ENCODE data around the gene TRAPPC2L. TPM values are rescaled to one million over a fixed set of nuclear protein-coding genes. Genes with fewer than 3 reads are reported as not detected.

The TRAPPC2L gene, protein sequence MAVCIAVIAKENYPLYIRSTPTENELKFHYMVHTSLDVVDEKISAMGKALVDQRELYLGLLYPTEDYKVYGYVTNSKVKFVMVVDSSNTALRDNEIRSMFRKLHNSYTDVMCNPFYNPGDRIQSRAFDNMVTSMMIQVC
- 42.3 TPM for total RNA-seq

DNA sequence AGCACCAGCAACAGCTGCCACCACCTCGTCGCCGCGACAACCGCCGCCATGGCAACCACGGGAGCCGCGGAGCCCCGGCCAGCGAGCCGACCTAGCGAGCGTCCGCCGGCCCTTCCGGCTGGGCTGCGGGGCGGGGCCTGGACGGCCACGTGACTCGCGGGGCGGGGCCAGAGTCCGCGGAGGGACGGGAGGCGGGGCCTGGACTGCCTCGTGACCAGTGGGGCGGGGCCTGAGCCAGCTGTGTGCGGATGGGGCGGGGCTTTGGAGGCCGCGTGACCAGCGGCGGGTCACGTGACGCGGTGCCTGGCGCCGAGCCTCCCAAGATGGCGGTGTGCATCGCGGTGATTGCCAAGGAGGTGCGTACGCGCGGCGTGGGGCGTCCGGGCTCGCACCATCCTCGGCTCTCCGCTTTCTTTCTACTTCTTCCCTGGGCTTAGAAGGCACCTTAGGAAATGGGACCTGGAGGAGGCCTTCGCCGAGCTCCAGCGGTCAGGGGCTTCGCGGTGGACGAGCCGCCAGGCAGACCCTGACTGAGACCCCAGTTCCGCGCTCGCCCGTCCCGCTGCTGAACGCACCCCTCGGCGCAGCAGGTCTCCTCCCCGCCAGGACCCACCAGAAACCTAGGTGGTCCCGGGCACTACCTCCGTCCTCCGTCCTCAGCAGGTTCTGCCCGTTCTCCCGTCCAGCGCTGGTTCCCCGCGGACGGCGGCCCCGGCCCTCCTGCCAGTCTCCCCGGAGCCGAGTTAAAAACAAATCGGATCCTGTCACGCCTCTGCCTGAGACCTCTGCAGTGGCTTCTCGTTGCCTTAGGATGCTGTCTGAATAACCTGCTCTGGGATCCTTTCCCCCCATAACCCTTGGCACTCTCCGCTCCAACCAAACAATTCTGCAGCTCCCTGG lies at the start of gene TRAPPC2L, which contains the start of gene GALNS:
Gene TRAPPC2L (plus strand): TSS at position 300 of the 900 bp plus-strand sequence. CDS start 24 bp downstream, at position 324.
Gene GALNS (minus strand): TSS at position 120 of the 900 bp plus-strand sequence. CDS start 70 bp downstream, at position 50.
- DNase-seq (ENCODE audit: low read depth in 2 of 3, low spot score in 2 of 3): peak; percentile 92 to 95 (median 93)

DNA sequence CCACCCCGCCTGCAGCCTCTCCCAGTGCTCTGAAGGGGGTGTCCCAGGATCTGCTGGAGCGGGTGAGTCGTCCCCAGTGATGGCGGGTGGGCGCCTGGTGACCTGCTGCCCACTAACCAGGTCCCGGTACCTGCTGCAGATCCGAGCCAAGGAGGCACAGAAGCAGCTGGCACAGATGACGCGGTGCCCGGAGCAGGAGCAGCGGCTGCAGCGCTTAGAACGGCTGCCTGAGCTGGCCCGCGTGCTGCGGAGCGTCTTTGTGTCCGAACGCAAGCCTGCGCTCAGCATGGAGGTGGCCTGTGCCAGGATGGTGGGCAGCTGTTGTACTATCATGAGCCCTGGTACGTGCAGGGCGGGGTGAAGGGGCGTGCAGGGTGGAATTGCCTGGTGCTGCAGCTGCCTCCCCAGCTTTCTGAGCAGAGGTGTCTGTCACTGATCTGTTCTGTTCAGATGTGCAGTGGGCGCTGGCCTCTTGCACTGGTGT lies 49.7 kb upstream of the TRAPPC2L start:
- no peak for DNase-seq (ENCODE audit: low read depth in 2 of 3, low spot score in 2 of 3)

DNA sequence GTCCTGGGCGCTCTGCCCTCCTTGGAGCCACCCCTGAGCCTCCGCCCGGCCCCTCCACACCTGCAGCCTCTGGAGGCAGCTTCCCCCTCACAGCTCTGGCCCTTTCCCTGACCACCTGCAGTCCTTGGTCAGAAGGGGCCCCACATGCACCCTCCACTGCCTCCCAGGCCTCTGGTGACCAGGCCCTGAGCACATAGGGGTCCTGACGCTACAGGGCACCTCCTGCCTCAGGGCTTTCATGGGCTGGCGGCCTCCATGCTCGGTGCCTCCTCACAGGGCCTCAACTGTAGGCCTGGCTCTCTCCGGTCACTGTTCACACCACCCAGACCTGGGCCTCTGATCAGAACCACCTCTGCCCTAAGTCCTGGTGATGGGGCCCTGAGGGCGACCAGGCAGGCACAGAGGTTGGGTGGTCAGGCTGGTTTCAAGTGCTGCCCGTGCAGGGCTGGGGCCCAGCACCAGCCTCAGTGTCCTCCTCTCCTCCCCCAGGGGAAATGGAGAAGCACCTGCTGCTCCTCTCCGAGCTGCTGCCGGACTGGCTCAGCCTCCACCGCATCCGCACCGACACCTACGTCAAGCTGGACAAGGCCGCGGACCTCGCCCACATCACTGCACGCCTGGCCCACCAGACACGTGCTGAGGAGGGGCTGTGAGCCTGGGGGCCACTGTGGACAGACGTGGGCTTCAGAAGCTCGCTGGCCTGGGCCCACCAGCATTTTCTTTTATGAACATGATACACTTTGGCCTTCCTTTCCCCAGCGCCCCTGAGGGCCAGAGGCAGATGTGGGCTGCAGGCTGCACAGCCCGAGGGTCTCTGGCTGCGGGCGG lies 49.1 kb upstream of the TRAPPC2L start:
- no peak for DNase-seq (ENCODE audit: low read depth in 2 of 3, low spot score in 2 of 3)

- DNase-seq (ENCODE audit: low read depth in 2 of 3, low spot score in 2 of 3): no peak
These were observed 47.8 kb upstream of the TRAPPC2L start for GRCh38 chr16:88809068-88809675.

DNA sequence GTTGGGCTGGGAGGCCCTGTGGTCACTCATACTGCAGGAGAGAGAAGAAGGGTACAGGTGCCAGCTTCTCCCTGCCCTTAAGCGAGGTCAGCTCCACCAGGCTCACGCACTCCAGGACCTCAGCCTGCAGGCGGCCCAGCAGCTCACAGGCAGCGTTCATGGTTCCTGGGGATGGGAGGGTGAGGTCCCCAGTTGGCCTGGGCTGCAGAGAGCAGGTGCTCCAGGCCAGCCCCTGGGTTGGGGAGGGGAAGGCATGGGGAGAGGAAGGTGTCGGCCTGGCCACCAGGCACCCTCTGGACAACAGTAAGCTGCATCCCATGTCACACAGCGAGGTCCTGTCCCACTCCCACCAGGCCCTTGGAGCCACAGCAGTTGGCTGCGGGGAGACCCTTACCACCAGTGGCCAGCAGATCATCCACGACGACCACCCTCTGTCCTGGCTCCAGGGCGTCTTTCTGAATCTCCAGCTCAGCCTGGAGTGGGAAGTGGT lies 47.2 kb upstream of the TRAPPC2L start:
- DNase-seq (ENCODE audit: low read depth in 2 of 3, low spot score in 2 of 3): no peak

GRCh38 chr16:88810166-88810911 lies 46.6 kb upstream of the TRAPPC2L start:
- no peak for DNase-seq (ENCODE audit: low read depth in 2 of 3, low spot score in 2 of 3)

DNA sequence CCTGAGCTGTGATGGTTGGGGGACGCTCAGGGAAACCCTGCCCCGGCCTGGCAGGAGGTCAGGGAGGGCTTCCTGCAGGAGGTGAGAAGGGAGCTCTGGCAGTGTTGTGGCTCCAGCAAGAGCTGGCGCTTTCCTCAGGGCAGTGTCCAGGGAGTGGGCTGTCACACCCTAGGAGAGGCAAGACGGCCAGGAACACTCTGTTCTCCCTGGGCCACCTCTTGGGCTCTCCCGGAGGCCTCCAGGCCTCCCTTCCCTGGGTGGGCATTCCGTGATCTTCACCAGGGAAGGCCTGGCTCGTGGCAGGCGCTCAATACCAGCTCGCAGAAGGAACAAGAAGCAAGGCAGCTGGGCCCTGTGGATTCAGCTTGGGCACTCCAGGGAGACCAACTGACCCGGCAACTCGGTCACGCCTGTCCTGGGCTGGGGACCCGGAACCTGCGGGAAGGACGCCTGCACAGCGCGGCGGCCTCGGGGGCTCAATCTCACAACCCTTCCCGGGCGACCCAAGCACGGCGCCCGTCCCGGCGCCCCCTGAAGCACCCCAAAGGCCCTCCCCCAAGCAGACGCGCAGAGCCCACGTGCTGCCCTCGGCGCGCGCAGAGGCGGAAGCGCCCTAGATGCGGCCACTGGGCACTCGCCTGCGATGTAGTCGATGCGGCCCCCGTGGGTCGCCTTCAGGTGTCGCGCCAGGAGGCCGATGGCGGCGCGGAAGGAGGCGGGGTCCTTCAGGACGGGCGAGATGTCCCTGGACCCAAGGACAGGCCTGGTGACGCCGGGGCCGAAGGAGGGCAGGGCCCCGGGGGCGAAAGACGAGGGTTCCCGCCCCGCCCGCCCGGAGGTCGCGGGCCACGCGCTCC lies 45.8 kb upstream of the TRAPPC2L start:
- peak in 2 of 3 donors; percentile 67 to 80 for DNase-seq (ENCODE audit: low read depth in 2 of 3, low spot score in 2 of 3)

DNA sequence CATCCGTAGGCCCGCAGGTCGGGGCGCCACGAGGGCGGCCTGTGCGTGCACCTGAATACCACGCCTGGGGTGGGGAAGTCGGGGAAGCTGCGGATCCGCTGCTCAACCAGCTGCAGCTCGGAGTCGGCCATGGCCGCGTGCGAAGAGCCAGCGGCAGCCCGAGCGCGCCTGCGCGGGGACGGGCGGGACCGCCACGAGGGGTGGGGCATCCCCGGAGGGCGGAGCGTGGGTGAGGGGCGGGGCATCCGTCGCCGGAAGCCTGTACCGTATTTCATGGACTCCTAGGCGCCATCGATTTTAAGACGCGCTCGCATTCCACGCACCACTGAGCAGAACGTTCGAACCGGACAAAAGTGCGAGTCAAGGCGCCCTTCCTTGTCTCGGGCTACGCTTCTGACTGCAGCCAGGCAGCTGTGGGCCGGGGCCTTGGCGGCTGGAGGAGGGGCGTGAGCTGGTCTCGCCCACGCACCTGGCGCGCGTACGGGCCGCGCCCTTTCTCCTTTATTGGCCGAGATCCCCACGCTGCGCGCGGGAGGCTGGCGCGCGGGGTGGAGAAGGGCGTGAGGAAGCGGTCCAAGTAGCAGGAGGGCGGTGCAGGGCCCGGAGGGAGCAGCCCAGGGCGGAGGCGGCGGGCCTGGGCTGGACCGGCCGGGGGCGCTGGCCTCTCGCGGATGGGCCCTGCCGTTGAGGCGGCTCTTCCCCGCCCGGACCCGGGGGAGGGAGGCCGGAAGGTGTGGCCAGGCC lies 45.0 kb upstream of the TRAPPC2L start, which contains the start of gene APRT:
Gene APRT (minus strand): TSS at position 160 of the 744 bp plus-strand sequence. CDS start 29 bp downstream, at position 131.
- peak; percentile 90 to 93 (median 90) for DNase-seq (ENCODE audit: low read depth in 2 of 3, low spot score in 2 of 3)

GRCh38 chr16:88812513-88813268 lies 44.2 kb upstream of the TRAPPC2L start:
- DNase-seq (ENCODE audit: low read depth in 2 of 3, low spot score in 2 of 3): no peak

DNA sequence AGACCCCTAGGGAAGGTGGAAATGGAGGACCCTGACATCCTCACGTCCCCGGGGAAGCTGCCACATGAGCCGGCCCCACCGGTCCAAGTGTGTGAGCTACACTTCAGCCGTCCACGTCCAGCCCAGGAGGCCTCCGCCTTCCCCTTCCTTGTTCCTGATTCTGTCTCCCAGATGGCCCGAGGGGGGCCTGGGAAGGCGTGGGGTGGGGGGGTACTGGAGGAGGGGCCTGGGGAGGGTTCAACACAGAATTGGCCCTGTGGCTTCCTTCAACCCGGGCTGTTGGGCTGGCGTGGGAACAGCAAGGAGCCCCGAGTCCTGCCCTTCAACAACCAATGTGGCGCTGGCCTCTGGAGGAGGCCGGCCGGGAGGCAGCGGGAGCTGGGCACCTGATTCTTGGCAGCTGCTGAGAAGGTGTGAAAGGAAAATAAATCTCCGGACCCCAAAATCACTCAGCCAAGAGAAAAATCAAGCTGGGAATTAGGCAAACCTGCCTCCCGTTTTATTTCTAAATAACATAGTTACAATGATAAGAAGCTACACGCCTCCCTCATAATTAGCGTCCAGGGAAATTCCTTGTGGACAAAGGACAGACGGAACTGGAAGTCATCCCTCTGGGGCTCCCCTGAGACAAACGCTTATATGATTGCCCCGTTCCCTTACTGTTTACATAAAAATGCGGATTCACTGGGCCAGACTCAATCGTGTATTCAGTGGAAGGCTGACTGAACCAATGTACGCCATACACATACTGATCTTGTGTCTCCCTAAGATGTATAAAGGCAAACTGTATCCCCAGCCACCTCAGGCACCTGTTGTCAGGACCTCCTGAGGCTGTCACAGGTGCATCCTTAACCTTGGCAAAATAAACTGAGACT lies 43.4 kb upstream of the TRAPPC2L start:
- DNase-seq (ENCODE audit: low read depth in 2 of 3, low spot score in 2 of 3): no peak

DNA sequence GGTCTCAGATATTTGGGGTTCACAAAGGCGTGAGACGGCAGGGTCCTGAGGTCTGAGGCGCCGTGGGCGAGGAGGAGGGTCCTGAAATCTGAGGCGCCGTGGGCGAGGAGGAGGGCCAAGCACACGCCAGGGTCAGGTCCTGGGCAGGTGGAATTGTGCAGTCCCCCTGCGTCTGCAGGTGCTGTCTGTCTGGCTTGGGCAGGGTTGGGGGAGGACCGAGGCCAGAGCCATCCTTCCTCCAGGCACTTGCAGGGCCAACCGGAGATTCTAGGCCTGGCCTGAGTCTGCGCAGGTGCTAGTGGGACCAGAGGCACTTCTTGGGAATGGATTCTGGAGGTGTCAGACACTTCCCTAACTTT lies 42.8 kb upstream of the TRAPPC2L start:
- no peak for DNase-seq (ENCODE audit: low read depth in 2 of 3, low spot score in 2 of 3)

GRCh38 chr16:88815227-88815626 lies 41.7 kb upstream of the TRAPPC2L start:
- DNase-seq (ENCODE audit: low read depth in 2 of 3, low spot score in 2 of 3): no peak

DNA sequence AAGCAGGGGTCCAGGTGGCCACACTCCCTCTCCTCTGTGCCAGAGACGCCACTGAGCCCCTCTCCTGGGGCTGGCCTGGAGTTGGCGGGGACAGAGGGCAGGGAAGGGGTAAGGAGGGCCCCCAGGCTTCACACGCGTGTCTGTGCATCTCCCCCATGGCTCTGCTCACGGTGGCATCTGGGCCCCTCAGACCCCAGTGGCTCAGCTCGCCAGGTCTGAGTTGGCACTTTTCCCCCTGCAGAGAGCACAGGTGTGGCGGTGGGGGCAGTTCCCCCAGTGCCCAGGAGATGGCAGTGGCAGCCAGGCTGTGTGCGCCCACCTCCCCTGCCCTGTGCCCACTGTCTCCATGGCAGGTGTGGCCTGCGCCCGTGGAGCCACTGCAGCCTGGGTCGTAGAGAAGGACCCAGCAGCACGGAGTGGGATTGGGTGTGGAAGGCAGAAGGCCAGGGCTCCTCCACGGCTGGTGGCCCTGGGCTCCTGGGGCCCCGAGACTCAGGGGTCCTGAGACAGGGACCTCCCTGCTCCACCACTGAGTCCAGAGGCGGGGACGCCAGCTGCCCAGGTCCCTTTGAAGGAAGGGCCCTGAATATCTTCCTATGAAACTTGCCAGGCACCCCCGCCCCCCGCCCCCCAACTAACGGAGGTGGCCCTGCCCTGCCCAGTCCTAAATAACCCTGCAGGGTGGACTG lies 40.9 kb upstream of the TRAPPC2L start:
- peak in 1 of 3 donors; percentile 76 for DNase-seq (ENCODE audit: low read depth in 2 of 3, low spot score in 2 of 3)

GRCh38 chr16:88816736-88817535 lies 40.0 kb upstream of the TRAPPC2L start:
- DNase-seq (ENCODE audit: low read depth in 2 of 3, low spot score in 2 of 3): no peak
